GM18951 (cell line): ENCODE results near the gene NETO2.
A peak's percentile ranks its signal among the peaks of the same experiment; 100 is the strongest.
"Not testable (repeated sequence)": the region's sequence is repeated elsewhere in the genome, so short reads cannot be mapped to it uniquely, and the experiment has no call there.

ENCODE experiments used
- POLR2A ChIP-seq: IDR thresholded peaks from 4 replicates; pipeline ENCODE4 v1.6.1; 2011; ENCODE audit warnings: mild to moderate bottlenecking; ENCODE audit not compliant: insufficient read length, insufficient read depth; ENCODE audit errors: extremely low read depth
- in situ Hi-C: fragments of 300-500 bp; cut with MboI; formaldehyde crosslinking; loops from one replicate; pipeline ENCODE4 v1.12.0; 2022; ENCODE audit warnings: low sequenced_read_pairs, mixed read lengths, inconsistent platforms; ENCODE audit not compliant: unreplicated experiment

The NETO2 gene, protein sequence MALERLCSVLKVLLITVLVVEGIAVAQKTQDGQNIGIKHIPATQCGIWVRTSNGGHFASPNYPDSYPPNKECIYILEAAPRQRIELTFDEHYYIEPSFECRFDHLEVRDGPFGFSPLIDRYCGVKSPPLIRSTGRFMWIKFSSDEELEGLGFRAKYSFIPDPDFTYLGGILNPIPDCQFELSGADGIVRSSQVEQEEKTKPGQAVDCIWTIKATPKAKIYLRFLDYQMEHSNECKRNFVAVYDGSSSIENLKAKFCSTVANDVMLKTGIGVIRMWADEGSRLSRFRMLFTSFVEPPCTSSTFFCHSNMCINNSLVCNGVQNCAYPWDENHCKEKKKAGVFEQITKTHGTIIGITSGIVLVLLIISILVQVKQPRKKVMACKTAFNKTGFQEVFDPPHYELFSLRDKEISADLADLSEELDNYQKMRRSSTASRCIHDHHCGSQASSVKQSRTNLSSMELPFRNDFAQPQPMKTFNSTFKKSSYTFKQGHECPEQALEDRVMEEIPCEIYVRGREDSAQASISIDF

DNA sequence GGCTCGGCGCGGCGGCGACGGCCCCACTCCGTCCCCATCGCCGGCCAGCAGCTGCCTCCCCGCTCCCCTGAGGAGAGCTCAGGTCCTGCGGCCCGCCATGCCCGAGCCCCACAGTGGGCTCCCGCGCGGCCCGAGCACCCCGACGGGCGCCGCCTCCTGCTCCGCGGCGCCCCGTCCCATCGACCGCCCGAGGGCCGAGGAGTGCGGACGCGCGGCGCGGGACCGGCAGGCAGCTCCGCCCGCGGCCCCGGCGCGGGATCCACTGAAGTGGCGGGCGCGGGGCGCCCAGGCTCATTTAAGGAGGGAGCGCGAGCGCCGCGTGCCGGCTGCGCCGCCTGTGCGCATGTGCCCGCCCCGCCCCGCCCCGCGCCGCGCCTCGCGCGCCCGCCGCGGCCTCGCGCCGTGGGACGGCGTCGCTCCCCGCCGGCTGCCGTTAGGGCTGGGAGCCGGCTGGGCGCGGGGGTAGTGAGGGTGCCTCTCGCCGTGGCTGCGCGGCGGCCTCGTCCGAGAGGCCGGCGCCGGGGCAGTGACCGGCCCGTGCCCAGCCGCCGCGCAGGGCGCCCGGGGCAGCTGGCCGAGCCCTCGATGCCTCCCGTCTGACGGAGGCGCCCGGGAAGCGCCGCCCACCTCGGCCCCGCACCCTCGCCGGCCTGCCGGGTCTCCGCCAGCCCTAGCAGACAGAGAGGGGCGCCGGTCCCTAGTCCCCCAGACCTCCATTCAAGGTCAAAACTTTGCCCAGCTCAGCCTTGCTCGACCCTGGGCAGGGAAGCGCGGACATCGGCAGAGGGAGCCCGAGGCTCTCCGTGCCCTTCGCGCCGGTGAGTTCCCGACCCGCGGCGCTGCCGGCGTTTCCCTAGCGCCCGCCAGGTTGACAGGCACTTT is at the start of gene NETO2:
TSS of gene NETO2 (minus strand) at position 269 of the 882 bp plus-strand sequence. CDS start 333 bp downstream, outside the sequence.
- in situ Hi-C loops, result no loop called here

DNA sequence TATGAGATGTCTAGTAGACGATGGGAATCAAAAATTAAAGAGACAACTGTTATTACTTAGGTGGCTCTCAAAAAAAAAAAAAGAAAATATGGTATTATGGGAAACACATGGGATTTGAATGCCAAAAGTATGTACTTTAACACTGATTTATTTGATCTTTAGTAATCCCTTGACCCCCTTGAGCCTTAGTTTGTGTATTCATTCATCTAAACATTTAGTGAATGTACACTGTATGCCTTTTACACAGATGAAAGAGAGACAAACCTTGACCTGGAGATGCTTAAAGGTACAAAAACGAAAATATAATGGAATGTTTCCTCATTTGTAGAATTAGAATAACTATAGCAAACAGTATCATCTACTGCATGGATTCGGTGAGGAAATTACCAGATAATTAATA is 38.6 kb upstream of the NETO2 start:
- no peak for TF ChIP-seq POLR2A
- in situ Hi-C loops, result no loop called here

More for the DNA sequence above, at the start of gene NETO2:
- peak; percentile 92 for TF ChIP-seq POLR2A

DNA sequence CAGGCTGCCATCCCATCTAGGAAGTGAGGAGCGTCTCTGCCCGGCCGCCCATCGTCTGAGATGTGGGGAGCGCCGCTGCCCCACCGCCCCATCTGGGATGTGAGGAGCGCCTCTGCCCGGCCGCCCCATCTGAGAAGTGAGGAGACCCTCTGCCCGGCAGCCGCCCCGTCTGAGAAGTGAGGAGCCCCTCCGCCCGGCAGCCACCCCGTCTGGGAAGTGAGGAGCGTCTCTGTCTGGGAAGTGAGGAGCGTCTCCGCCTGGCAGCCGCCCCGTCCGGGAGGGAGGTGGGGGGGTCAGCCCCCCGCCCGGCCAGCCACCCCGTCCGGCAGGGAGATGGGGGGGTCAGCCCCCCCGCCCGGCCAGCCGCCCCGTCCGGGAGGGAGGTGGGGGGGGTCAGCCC is 37.3 kb upstream of the NETO2 start:
- in situ Hi-C loops, result not testable (repeated sequence)

DNA sequence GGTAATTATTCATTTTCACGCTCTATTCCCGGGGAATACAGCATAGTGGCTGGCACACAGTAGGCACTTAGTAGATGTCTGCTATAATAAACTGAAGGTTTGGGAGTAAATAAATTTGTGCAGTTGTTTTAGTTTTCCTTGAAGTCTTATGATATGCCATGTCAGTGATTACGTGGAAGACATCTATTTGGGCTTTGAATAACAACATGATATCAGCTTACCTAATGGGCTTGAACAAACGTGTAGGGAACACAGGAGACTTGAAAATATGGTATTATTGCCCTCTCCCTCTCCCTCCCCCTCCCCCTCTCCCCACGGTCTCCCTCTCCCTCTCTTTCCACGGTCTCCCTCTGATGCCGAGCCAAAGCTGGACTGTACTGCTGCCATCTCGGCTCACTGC is 36.3 kb upstream of the NETO2 start:
- no peak for TF ChIP-seq POLR2A
- in situ Hi-C loops, result no loop called here

DNA sequence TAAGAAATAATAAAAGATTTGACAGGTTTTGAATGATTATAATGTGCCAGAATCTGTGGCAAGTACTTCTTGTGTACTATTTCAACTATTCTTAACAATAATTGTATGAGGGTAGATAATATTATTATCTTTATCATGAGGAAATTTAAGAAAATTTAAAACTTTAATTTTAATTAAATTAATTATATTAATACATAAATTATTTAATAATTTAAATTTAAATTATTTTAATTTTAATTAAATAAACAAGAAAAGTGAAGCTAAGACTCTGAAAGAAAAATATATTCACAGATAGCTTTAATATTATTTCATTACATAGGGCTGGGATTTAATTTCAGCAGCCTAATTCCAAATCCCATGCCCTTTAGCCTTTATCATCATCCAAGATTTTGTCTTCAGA is 31.4 kb upstream of the NETO2 start:
- no peak for TF ChIP-seq POLR2A

DNA sequence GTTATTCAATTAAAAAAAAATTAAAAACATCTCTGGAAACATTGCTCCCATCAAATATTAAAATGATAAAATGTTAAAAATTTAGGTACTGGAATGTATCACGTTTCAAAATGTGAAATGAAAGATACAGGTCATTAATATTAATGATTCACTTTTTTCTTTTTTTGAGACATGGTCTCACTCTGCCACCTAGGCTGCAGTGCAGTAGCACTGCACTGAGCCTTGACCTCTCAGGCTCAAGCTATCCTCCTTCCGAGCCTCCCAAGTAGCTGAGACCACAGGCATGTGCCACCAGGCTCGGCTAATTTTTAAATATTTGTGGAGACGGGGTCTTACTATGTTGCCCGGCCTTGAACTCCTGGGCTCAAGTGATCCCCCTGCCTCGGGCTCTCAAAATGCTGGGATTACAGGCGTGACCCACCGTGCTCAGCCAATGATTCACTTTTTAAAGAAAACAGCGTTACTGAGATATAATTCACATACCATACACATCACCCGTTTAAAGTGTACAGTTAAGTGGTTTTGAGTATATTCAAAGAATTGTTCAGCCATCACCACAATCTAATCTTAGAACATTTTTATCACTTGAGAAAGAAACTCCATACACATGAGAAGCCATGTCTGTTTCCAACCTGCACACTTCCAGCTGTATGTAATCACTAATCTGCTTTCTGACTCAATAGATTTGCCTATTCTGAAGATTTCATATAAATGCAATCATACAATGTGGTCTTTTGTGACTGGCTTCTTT is 19.1 kb upstream of the NETO2 start:
- in situ Hi-C loops, result no loop called here
- no peak for TF ChIP-seq POLR2A

More for the DNA sequence above, 31.4 kb upstream of the NETO2 start:
- in situ Hi-C loops, result no loop called here

DNA sequence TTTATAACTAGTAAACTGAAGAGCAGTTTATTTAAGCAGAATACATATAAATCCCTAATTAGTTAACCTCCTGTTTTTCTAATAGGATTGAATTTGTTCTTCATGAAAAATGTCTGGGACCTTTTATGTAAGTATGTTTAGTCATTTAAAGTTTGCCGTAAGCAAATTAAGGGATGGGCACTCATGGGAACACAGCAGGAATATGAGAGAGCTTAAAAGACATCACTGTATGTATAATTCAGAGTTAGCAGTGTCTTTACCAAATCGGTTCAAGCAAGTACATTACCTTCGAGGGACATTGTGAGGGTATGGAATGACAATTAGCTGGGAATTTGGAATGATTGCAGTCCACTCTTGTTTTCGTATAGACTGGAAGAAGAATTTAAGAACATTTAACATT is 17.7 kb upstream of the NETO2 start:
- in situ Hi-C loops, result no loop called here
- no peak for TF ChIP-seq POLR2A

DNA sequence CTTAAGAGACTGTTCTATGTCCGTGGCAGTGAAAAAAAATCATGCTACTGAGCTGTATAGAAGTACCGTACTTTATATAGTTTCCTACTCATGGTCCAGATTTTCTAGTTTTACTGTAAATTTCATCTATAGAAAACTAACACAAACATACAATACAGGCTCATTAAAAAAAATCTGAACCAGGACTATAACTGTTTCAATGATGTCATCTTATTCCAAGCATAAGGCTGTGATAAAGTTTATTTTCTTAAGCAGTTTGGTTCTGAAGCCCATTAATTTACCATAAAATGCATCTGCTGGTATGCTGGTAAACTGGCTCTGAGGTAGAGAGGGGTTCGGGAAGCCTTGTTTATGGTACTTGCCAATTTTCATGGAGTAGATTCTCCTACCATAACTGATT is 16.7 kb upstream of the NETO2 start:
- TF ChIP-seq POLR2A, result no peak
- in situ Hi-C loops, result no loop called here

DNA sequence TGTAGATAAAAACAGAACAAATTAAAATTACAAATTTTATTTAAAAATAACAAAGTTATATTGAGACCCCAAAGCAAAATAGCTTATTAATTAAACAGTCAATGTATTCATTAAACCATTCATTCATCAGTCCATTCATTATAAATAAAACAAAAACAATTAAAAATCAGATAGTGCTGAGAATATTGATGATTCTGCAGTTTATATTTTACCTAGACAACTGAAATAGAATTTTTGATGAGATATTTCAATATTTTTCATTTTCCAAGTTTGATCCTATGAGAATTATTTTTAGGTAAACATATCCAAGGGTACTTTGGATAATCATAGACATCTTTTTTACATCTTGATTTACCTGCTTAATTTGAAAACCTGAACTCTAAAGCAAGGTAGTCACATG is 15.2 kb upstream of the NETO2 start:
- TF ChIP-seq POLR2A, result no peak
- in situ Hi-C loops, result no loop called here

DNA sequence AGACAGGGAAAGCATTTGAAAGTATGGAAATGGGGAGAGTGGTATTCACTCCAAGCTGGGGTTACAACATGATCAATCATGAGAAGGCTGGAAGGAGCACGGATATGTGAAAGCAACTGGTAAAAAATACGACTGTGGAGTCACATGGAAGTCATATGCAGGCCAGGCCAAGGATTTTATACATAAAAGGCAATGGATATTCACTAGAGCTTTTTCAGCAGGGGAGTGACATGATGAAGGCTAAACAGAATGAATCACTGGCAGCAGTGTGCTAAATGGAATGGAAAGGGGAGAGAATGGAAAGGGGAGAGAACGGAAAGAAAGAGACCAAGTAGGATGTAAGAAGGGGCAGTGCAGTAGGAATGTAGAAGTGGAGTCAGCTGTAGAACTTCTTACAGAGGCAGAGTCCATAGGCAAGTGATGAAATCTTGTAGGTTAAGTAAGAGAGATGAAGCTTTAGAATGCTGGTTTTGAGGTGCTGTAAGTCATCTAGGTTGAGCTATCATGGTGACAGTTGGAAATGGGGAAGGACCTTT is 13.0 kb upstream of the NETO2 start:
- in situ Hi-C loops, result no loop called here
- no peak for TF ChIP-seq POLR2A

DNA sequence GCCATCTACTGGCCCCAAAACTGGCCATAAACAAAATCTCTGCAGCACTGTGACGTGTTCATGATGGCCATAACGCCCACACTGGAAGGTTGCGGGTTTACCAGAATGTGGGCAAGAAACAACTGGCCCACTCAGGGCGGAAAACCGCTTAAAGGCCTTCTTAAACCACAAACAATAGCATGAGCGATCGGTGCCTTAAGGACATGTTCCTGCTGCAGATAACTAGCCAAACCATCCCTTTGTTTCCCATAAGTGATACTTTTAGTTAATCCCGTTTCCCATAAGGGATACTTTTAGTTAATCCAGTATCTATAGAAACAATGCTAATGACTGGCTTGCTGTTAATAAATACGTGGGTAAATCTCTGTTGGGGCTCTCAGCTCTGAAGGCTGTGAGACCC is 8.8 kb upstream of the NETO2 start:
- in situ Hi-C loops, result not testable (repeated sequence)

DNA sequence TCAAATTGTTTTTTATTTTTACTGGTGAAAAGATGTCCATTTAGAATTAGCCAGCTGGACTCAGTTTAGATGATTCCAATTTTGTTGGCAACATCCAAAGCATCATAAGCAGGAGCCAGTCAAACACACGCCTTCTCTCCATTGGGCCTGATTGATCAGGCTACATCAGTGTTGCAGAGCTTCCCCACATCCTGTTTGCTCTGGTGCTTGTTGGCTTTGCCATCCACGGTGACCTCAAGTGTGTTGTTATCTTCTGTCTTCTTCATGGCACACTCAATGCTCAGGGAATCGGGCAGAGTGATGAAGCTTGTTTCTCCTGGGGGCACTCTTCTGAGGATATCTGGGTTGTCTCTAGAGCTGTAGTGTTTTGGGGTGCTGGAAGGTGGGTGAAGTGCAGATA is 6.3 kb upstream of the NETO2 start:
- TF ChIP-seq POLR2A, result no peak
- in situ Hi-C loops, result no loop called here

DNA sequence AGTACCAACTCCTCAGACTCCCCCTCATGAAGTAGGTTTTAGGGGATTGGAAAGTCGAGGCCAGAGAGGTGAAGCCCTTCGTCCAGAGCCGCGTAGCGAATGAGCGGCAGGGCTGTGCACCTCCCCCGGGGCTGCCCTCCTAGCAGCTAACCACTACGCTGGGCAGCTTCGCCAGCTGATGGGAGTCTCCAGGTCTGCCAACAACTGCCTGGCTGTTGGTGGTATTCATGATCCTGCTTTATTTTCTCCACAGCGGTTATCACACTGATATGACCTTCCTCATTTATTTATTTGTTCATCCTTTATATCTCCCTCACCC is 773 bp upstream of the NETO2 start:
- in situ Hi-C loops, result no loop called here
- no peak for TF ChIP-seq POLR2A
